Epithelial cell of proximal tubule (primary cell): ENCODE data around the gene MUC6. TPM values are rescaled to one million over a fixed set of nuclear protein-coding genes. Genes with fewer than 3 reads are reported as not detected.

ENCODE experiments used
- DNase-seq: peaks from one replicate; pipeline ENCODE4 v3.0.0-alpha.2; 2011; ENCODE audit warnings: low read depth
- H3K4me3 ChIP-seq: 2 replicates; pipeline ENCODE4 v1.5.1; 2011; ENCODE audit warnings: low read depth, mild to moderate bottlenecking, low read length
- CTCF ChIP-seq: conservative IDR thresholded peaks from 2 replicates; pipeline ENCODE4 v1.5.1; 2012; ENCODE audit warnings: low read depth, mild to moderate bottlenecking, low read length
- total RNA-seq: library from RNA; depleted of rRNA; stranded (reverse); fragments of >200 nt; gene quantifications from 2 replicates; pipeline ENCODE4 v1.2.3, GENCODE V29; 2015

Gene MUC6
- total RNA-seq, 1 donor from 2014 or later, result not detected

DNA sequence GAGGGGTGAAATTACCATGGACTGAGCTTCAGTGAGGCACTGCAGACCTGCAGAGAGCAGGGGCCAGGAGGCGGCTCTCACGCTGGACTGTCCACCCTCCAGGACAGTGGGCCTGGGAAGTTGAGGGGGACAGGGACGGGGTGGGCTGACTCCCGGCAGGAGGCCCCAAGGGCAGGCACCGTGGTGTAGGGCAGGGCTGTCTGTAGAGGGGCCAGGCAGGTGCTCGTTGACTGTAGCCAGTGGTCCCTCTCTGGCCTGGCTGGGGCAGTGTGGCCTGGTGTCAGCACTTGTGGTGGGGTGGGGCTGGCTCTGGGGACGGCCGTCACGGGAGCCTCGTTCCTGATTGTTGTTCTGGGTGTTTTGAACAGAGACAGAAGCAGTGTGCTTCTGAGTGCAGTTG is 46.4 kb downstream of the MUC6 start:
- TF ChIP-seq CTCF, result no peak
- DNase-seq, result no peak
- H3K4me3 ChIP-seq, result no peak overlapping the region

GRCh38 chr11:987671-988070 is 48.8 kb downstream of the MUC6 start:
- DNase-seq, result no peak
- H3K4me3 ChIP-seq, result no peak overlapping the region
- TF ChIP-seq CTCF, result no peak

DNA sequence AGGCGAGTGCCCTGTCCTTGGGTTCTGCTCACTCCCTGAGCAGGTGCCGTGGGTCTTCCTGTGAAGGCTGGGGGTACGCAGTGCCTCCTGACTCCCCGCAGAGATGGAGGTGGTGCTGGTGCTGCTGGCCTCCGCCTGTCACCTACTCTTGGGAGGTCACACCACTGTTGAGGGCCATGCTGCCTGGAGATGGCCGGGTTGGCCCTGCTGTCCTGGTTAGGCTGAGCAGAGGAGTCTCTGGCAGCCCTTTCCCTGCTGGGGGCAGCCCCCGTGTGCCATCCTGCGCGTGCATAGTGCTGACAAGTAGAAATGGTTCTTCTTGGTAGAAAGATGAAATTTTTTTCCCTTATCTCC is 49.6 kb downstream of the MUC6 start:
- TF ChIP-seq CTCF, result no peak
- H3K4me3 ChIP-seq, result no peak overlapping the region
- no peak for DNase-seq

GRCh38 chr11:986270-986951 is 50.1 kb downstream of the MUC6 start:
- TF ChIP-seq CTCF, result no peak
- no peak for DNase-seq
- H3K4me3 ChIP-seq, result no peak overlapping the region

DNA sequence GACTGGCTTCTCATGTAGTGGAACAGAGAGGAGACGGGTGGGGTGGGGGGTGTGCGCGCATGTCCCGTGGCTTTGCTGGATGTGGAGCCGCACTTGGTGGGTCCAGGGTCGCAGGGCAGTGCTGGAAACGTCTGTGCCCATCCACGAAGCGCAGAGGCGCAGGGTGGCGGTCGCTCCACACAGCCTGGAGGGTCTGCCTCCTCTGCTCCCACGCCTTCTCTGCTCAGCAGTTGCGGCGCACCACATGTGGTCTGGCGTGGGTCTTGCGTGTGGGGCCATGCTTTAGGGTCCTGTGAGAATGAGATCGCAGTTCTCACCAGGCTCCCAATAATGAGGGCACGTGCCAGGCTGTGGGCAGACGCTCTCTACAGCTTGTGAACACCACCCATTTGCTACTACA is 50.7 kb downstream of the MUC6 start:
- no peak for DNase-seq
- no peak for TF ChIP-seq CTCF
- no peak overlapping the region for H3K4me3 ChIP-seq

GRCh38 chr11:985406-985805 is 51.1 kb downstream of the MUC6 start:
- TF ChIP-seq CTCF, result no peak
- no peak for DNase-seq
- H3K4me3 ChIP-seq, result no peak overlapping the region

- H3K4me3 ChIP-seq, result no peak overlapping the region
- DNase-seq, result no peak
- no peak for TF ChIP-seq CTCF
Observed at GRCh38 chr11:984546-984945, 52.0 kb downstream of the MUC6 start.
